Activated CD4-positive, alpha-beta memory T cell treated with anti-CD3 and anti-CD28 coated beads, Interleukin-2, amount 10 ng/mL, durations not matched to agents 7 days and 5 days (primary cell): ENCODE data around the gene PSAP. TPM values are rescaled to one million over a fixed set of nuclear protein-coding genes. Genes with fewer than 3 reads are reported as not detected.

Source experiments
- CTCF ChIA-PET: fragments of 350-600 bp; sonication (Branson Sonifier 250); formaldehyde crosslinking; loops from one replicate; lab custom pipeline; 2021; ENCODE audit warnings: antibody characterized with exemption, inconsistent platforms; lab: Charles Lee
- POLR2A ChIA-PET: fragments of 350-600 bp; sonication (Branson Sonifier 250); formaldehyde crosslinking; loops from one replicate; lab custom pipeline; 2021; ENCODE audit warnings: antibody characterized with exemption; lab: Charles Lee
- DNase-seq: peaks from one replicate; pipeline ENCODE4 v3.0.0-alpha.2; 2020
- H3K27ac Mint-ChIP-seq: one replicate; pipeline ENCODE4 v1.8.0; 2021; ENCODE audit warnings: mild to moderate bottlenecking, mixed read lengths
- H3K27me3 Mint-ChIP-seq: one replicate; pipeline ENCODE4 v1.8.0; 2021; ENCODE audit warnings: mixed read lengths
- H3K36me3 Mint-ChIP-seq: one replicate; pipeline ENCODE4 v1.8.0; 2021; ENCODE audit warnings: low read depth, mixed read lengths
- H3K4me1 Mint-ChIP-seq: one replicate; pipeline ENCODE4 v1.8.0; 2021; ENCODE audit warnings: mixed read lengths
- H3K4me3 Mint-ChIP-seq: one replicate; pipeline ENCODE4 v1.8.0; 2021; ENCODE audit warnings: mild to moderate bottlenecking, mixed read lengths
- H3K9me3 Mint-ChIP-seq: one replicate; pipeline ENCODE4 v1.8.0; 2021; ENCODE audit warnings: mixed read lengths
- total RNA-seq, 2 experiments: library from RNA; stranded (reverse); gene quantifications; one replicate each; pipeline ENCODE4 v1.2.3, GENCODE V29; 2021

The PSAP gene
- total RNA-seq, 2 experiments from 2014 or later: 176 to 178 TPM

DNA sequence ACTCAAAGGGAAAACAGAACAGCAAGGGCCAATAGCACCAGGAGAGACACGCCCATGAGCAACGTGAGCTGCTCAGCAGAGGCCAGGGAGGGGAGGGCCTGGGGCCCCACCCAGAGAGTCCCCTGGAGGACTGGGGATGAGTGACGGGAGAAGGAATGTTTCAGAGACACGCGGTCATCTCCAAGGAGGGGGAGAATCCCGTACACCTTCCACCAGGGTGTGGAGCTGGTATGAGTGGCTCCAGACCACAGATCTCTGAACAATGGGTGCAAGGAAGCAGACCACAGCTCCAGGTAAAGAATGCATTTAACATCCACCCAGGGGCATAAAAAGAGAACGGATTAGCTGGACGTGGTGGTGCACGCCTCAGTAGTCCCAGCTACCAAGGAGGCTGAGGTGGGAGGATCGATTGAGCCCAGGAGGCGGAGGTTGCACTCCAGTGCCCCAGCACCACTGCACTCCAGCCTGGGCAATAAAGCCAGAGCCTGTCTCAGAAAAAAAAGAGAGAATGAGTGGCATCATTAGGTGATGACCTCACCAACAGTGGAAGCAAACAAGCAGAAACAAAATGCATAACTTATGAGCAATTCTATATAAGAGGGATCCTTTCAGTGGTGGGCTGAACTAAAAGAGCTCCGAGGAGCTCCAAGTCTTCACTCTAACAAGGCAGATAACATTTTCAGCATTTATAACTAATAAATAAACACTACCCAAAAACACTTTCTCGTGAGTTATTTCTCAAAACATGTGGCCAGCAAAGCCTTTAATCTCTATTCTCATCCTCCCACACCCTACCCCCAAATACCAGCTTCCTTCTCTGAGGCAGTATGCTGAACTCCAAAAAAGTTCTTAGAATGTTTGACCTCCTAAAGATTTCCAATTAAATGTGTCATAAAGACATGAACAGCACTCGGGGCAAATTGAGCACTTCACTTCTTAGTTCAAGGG lies 12.5 kb downstream of the PSAP start:
- no peaks in the 10 kb centered on the region for H3K36me3 Mint-ChIP-seq
- CTCF ChIA-PET: interaction anchor here (0.7 to 1.4 kb wide), 3 partner anchors 45 to 59 kb away, joined by 3 to 5 read pairs (median 3); no protein-coding TSS in a partner anchor
- H3K27me3 Mint-ChIP-seq: no peaks in the 10 kb centered on the region
- H3K4me3 Mint-ChIP-seq: no peak overlapping the region
- POLR2A ChIA-PET: interaction anchor here (0.7 to 4.3 kb wide), 3 partner anchors 12 to 488 kb away, joined by 3 to 19 read pairs (median 3); partner anchors contain the start of gene PSAP
- peaks cover 22% of the 10 kb centered on the region for H3K4me1 Mint-ChIP-seq
- no peak overlapping the region for H3K27ac Mint-ChIP-seq
- no peaks in the 10 kb centered on the region for H3K9me3 Mint-ChIP-seq
- no peak for DNase-seq

DNA sequence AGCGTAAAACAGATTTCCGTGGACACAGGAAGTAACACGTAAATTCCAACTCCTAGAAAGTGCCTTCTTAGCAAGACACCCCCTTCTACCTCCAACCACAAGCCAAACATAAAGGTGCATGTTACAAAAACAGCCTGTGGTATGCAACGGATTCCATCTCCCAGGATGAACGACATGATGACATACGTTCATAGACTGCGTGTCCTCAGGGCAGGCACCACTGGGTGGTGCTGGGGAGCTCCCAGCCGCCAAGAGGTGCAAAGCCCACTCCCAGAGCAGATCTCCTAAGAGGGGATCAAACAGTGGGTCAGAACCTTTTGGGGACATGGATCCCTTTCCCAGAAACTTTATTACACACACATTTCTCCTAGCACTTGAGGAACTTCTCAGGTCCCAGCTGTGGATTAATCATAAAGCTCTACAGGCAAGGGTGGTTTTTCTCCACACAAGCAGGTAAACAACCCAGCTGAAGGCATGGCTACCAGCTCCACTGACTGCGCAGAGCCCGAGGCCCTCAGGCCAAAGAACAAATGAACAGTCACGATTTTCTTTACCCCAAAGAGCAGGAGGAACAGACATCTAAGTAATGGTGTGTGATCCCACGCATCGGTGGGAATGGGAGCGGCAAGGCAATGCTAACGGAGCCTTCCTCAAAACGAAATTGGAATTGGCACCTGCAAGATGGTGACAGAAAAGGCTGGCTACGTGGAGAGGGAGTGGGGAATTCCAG lies 13.8 kb downstream of the PSAP start:
- no peaks in the 10 kb centered on the region for H3K36me3 Mint-ChIP-seq
- DNase-seq: no peak
- POLR2A ChIA-PET: interaction anchor here (0.6 to 1.6 kb wide), 2 partner anchors 22 to 49 kb away, joined by 3 read pairs; no protein-coding TSS in a partner anchor

DNA sequence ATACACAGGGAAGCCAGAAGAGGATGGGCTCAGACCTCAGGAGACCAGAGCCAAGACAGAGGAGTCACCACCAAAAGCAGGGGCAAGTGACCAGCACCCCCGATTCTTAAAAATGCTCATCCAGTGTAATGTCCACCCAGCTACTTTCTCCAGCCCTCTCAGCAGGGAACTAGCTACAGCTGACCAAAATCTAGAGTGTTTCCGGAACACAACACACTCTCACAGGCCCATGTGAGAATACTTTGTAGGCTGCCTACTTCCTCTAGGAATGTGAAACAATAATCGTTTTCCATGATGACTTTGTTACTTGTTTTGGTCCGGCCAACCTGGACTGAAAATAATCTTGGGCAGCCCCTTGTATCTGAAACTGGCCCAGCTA lies 14.5 kb downstream of the PSAP start:
- ChIA-PET CTCF (interaction anchor here (0.9 to 1.4 kb wide), 2 partner anchors 14 to 47 kb away, joined by 3 to 5 read pairs; no protein-coding TSS in a partner anchor), POLR2A (interaction anchor here (1.6 kb wide), 1 partner anchor 22 kb away, joined by 3 read pairs; no protein-coding TSS in a partner anchor)
- H3K4me3 Mint-ChIP-seq: no peak overlapping the region
- DNase-seq: no peak
- H3K36me3 Mint-ChIP-seq: peaks cover 5% of the 10 kb centered on the region
- no peak overlapping the region for H3K27ac Mint-ChIP-seq
- peaks cover 22% of the 10 kb centered on the region for H3K4me1 Mint-ChIP-seq
- H3K9me3 Mint-ChIP-seq: no peaks in the 10 kb centered on the region
- H3K27me3 Mint-ChIP-seq: no peaks in the 10 kb centered on the region

More for the DNA sequence above, 13.8 kb downstream of the PSAP start:
- H3K9me3 Mint-ChIP-seq: no peaks in the 10 kb centered on the region
- peaks cover 22% of the 10 kb centered on the region for H3K4me1 Mint-ChIP-seq
- no peak overlapping the region for H3K27ac Mint-ChIP-seq
- no peak overlapping the region for H3K4me3 Mint-ChIP-seq
- CTCF ChIA-PET: interaction anchor here (0.9 to 1.4 kb wide), 2 partner anchors 15 to 46 kb away, joined by 3 to 5 read pairs; no protein-coding TSS in a partner anchor
- no peaks in the 10 kb centered on the region for H3K27me3 Mint-ChIP-seq

DNA sequence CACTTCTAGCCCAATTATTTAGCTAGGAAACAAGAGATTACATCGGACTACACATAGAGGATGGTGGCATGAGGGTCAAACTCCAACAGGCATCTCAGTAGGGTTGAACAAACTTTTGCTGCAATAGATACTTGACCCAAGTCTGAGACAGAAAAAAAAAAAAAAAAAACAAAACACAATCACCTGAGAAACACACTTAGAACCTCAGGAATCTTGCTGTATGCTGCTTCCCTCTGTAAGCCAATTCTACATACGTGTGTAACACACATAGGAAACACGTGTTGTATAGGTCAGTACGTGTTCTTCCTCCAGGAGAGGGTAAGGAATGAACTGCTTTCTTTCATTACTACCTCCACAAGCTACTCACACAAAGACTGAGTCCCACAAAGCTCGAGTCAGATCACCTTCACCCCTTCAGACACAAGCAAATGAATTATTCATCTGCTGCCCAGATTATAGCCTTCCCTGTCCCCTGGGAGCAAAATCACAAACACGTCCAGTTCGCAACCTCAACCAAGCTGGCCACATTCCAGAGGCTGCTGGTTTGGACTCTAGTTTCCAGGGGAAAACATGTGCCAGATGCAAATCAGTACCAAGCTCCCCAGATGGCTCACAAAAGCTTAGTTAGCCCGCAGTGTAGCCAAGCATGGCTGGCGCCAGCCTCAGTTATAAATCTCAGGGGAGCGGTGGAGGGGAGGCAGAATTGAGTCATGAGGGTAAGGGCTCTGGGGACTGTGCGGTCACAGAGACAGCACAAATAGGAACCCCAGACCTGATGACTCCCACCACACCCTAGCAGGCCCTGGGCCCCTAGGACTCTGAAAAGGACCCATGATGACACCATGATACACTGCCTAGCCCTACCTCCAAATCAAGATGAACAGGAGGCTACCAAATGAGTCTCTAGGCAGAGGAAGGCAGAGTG lies 15.1 kb downstream of the PSAP start:
- Mint-ChIP-seq H3K27ac (no peak overlapping the region), H3K4me3 (no peak overlapping the region), H3K4me1 (peaks cover 22% of the 10 kb centered on the region), H3K27me3 (no peaks in the 10 kb centered on the region), H3K36me3 (peaks cover 11% of the 10 kb centered on the region), H3K9me3 (no peaks in the 10 kb centered on the region)
- ChIA-PET POLR2A (no interaction called here), CTCF (interaction anchor here (1.7 to 1.9 kb wide), 2 partner anchors 25 to 60 kb away, joined by 4 to 6 read pairs; no protein-coding TSS in a partner anchor)
- DNase-seq: no peak

- ChIA-PET CTCF (interaction anchor here (1.9 kb wide), 1 partner anchor 23 kb away, joined by 4 read pairs; no protein-coding TSS in a partner anchor), POLR2A (interaction anchor here (0.9 kb wide), 1 partner anchor 38 kb away, joined by 3 read pairs; no protein-coding TSS in a partner anchor)
- Mint-ChIP-seq H3K4me1 (peaks cover 22% of the 10 kb centered on the region), H3K27ac (no peak overlapping the region), H3K9me3 (no peaks in the 10 kb centered on the region), H3K27me3 (no peaks in the 10 kb centered on the region), H3K4me3 (no peak overlapping the region), H3K36me3 (peaks cover 24% of the 10 kb centered on the region)
- no peak for DNase-seq
Observed at GRCh38 chr10:71834343-71834674, 16.7 kb downstream of the PSAP start.

DNA sequence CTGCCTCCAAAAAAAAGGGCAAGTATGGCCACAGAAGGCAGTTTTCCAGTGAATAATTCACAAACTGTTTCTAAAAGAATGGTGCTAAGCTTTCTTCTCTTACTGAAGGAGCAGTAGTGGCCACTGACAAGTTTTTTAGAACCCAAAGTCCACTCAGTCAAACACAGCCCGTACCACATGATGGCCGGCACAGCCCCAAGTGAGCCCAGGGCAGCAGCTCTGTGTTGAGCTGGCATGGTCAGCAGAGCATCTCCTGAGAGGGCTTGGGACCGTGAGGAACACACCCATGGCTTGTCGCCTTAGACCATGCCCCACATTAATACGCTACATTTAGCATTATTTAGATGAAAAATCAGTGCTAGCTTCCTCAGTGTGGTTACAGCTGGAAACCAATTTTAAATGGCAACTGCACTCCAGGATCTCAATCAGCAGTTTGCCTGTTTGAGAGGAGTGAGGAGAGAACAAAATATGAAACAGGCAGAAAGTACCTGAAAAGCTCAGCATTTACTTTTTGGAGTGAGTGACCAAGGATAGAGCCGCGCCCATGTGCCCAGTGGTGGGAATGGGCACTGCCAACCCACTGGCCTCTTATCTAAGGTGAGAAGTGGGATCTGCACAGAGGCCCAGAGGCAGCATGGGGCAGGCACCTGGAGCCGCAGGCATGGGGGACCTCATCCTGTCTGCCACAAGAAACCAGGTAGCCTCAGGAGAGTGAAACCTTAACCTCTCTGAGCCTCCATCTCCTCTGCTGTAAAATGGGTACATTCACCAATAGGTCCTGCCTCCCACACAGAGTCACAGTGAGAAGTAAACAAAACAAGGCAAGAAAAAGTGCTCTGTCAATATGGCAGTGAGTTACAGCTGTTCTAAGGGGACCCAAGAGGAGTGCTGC lies 17.4 kb downstream of the PSAP start:
- no peaks in the 10 kb centered on the region for H3K27me3 Mint-ChIP-seq
- peaks cover 30% of the 10 kb centered on the region for H3K36me3 Mint-ChIP-seq
- H3K4me3 Mint-ChIP-seq: no peak overlapping the region
- no peaks in the 10 kb centered on the region for H3K9me3 Mint-ChIP-seq
- DNase-seq: no peak
- peaks cover 19% of the 10 kb centered on the region for H3K4me1 Mint-ChIP-seq
- POLR2A ChIA-PET: interaction anchor here (0.9 kb wide), 1 partner anchor 39 kb away, joined by 3 read pairs; no protein-coding TSS in a partner anchor
- CTCF ChIA-PET: no interaction called here
- H3K27ac Mint-ChIP-seq: no peak overlapping the region

GRCh38 chr10:71832967-71833366 lies 18.1 kb downstream of the PSAP start:
- POLR2A ChIA-PET: no interaction called here
- H3K4me3 Mint-ChIP-seq: no peak overlapping the region
- no peak overlapping the region for H3K27ac Mint-ChIP-seq
- no peaks in the 10 kb centered on the region for H3K27me3 Mint-ChIP-seq
- DNase-seq: no peak
- H3K9me3 Mint-ChIP-seq: no peaks in the 10 kb centered on the region
- CTCF ChIA-PET: interaction anchor here (0.7 kb wide), 1 partner anchor 128 kb away, joined by 3 read pairs; no protein-coding TSS in a partner anchor
- H3K36me3 Mint-ChIP-seq: peaks cover 34% of the 10 kb centered on the region
- H3K4me1 Mint-ChIP-seq: peaks cover 15% of the 10 kb centered on the region

DNA sequence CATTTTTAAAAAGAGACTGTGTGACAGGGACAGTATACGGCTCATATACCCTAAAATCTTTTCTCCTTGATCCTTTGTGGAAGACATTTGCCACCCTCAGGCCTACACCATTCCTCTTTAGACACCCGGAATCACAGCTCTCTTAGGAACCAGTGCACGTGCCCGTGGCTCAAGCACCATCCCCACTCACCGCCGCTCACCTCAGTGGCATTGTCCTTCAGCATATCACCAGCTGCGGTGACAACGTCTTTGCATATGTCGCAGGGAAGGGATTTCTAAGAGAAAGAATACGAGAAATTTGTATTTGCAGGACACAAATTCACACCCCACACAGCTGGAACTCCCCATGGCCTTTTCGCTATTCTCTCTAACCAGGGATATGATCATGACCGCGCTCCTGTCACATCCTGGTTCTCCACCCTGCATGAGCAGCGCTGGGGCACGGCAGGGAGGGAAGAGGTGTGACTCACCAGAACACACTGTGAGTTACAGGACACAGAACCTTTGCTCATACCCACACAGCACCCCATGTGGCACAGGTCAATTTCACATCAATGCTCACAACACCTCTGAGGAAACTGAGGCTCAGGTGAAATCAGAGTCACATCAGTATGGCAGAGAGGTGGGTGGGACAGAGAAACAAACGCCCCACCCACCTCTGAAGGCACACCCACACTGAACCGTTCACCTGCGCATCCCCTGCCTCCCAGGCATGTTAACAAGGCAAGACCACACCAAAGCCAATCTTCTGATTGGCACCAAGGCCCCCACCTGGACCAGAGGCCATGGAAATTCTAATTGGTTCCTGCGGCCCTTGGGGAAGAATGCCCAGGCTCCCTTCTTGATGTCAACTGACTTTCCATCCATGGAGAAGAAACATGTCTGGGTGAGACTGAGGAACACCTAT lies 19.2 kb downstream of the PSAP start:
- CTCF ChIA-PET: interaction anchor here (0.7 kb wide), 1 partner anchor 127 kb away, joined by 3 read pairs; no protein-coding TSS in a partner anchor
- Mint-ChIP-seq H3K36me3 (peaks cover 37% of the 10 kb centered on the region), H3K4me3 (no peak overlapping the region), H3K27ac (no peak overlapping the region), H3K27me3 (no peaks in the 10 kb centered on the region), H3K4me1 (peaks cover 12% of the 10 kb centered on the region), H3K9me3 (no peaks in the 10 kb centered on the region)
- no peak for DNase-seq
- POLR2A ChIA-PET: no interaction called here

- no peaks in the 10 kb centered on the region for H3K9me3 Mint-ChIP-seq
- POLR2A ChIA-PET: no interaction called here
- H3K27ac Mint-ChIP-seq: no peak overlapping the region
- DNase-seq: no peak
- peaks cover 9% of the 10 kb centered on the region for H3K4me1 Mint-ChIP-seq
- no peak overlapping the region for H3K4me3 Mint-ChIP-seq
- CTCF ChIA-PET: interaction anchor here (1.6 kb wide), 1 partner anchor 65 kb away, joined by 4 read pairs; no protein-coding TSS in a partner anchor
- H3K36me3 Mint-ChIP-seq: peaks cover 47% of the 10 kb centered on the region
- H3K27me3 Mint-ChIP-seq: no peaks in the 10 kb centered on the region
Observed at GRCh38 chr10:71830726-71831125, 20.3 kb downstream of the PSAP start.

- no peak for DNase-seq
- Mint-ChIP-seq H3K27ac (no peak overlapping the region), H3K9me3 (no peaks in the 10 kb centered on the region), H3K4me3 (no peak overlapping the region), H3K27me3 (no peaks in the 10 kb centered on the region), H3K36me3 (peaks cover 51% of the 10 kb centered on the region), H3K4me1 (peaks cover 9% of the 10 kb centered on the region)
- POLR2A ChIA-PET: no interaction called here
- CTCF ChIA-PET: interaction anchor here (1.6 kb wide), 1 partner anchor 66 kb away, joined by 4 read pairs; no protein-coding TSS in a partner anchor
Observed at GRCh38 chr10:71829896-71830295, 21.2 kb downstream of the PSAP start.
